Measurements from ENCODE around the gene SLC6A1. TPM values are rescaled to one million over a fixed set of nuclear protein-coding genes. Genes with fewer than 3 reads are reported as not detected.

The SLC6A1 gene
- total and polyA plus RNA-seq, 2 of the 4 experiments (the other 2 are of a cell fraction), result 0.02 TPM; not detected in 1

DNA sequence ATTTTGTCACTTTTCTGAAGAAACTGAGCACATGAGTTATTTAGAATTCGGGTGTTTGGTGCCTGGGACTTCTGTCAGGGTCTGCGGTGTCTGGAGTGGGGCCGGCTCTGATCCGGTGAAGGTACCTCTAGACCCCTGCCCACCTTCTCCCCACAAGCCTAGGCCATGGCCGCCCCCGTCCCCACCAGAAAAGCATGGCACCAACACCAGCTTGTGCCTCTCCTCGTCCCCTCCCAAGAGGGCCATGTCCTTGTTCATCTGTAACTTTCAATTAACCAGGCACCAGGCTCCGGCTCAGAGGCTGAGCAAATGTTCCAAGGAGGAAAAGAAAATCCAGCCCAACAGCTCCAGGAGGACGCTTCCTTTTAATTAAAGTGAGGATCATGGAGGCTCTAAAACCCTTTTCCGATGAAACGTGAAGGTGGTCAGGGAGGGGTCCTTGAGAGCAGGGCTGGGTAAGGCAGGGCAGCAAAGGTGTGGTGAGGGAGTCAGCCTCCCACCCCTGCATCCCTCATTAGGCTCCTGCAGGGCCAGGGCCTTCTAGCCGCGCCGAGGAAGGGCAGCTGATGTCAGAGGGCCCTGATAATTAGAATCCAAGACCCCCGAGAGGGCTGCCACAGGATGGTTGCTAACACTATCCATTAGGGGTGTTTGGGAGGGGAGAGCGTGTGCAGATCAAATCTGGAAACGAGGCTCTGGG, 62.3 kb downstream of the SLC6A1 start:
- no peak overlapping the region for H3K4ac ChIP-seq (ENCODE audit: low read depth, low read length)
- no peak overlapping the region for H4K5ac ChIP-seq (ENCODE audit: low read depth, low read length)
- TF ChIP-seq CEBPB (IDR thresholded peaks at IDR 0.05; ENCODE audit: low read depth, low read length) (no peak), BHLHE40 (IDR thresholded peaks at IDR 0.05; ENCODE audit: low read depth, low read length) (no peak), FOS (IDR thresholded peaks at IDR 0.05; ENCODE audit: low read depth, low read length) (no peak), RCOR1 (IDR thresholded peaks at IDR 0.05; ENCODE audit: insufficient replicate concordance, low read length) (no peak), NFE2L2 (IDR thresholded peaks at IDR 0.05; ENCODE audit: low read depth, low read length) (no peak), MAZ (IDR thresholded peaks at IDR 0.05; ENCODE audit: borderline replicate concordance, low read depth, low read length) (no peak), RAD21 (IDR thresholded peaks at IDR 0.05; ENCODE audit: low read length) (no peak), SMC3 (IDR thresholded peaks at IDR 0.05; ENCODE audit: low read depth, low read length) (no peak), MAFK (IDR thresholded peaks at IDR 0.05; ENCODE audit: low read depth, low read length) (no peak), RFX5 (IDR thresholded peaks at IDR 0.05; ENCODE audit: low read depth, low read length) (no peak), POLR2A (IDR thresholded peaks at IDR 0.05; ENCODE audit: low read depth, low read length) (no peak), MXI1 (IDR thresholded peaks at IDR 0.05; ENCODE audit: borderline replicate concordance, low read depth, low read length) (no peak), CHD1 (IDR thresholded peaks at IDR 0.05; ENCODE audit: low read depth, low read length) (no peak)
- TF ChIP-seq, protein P1, sequence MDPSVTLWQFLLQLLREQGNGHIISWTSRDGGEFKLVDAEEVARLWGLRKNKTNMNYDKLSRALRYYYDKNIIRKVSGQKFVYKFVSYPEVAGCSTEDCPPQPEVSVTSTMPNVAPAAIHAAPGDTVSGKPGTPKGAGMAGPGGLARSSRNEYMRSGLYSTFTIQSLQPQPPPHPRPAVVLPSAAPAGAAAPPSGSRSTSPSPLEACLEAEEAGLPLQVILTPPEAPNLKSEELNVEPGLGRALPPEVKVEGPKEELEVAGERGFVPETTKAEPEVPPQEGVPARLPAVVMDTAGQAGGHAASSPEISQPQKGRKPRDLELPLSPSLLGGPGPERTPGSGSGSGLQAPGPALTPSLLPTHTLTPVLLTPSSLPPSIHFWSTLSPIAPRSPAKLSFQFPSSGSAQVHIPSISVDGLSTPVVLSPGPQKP (IDR thresholded peaks at IDR 0.05; ENCODE audit: borderline replicate concordance, low read depth, low read length), result no peak
- TF ChIP-seq, protein P2, sequence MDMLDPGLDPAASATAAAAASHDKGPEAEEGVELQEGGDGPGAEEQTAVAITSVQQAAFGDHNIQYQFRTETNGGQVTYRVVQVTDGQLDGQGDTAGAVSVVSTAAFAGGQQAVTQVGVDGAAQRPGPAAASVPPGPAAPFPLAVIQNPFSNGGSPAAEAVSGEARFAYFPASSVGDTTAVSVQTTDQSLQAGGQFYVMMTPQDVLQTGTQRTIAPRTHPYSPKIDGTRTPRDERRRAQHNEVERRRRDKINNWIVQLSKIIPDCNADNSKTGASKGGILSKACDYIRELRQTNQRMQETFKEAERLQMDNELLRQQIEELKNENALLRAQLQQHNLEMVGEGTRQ (IDR thresholded peaks at IDR 0.05; ENCODE audit: low read depth, low read length), result no peak
- TF ChIP-seq, protein P3, sequence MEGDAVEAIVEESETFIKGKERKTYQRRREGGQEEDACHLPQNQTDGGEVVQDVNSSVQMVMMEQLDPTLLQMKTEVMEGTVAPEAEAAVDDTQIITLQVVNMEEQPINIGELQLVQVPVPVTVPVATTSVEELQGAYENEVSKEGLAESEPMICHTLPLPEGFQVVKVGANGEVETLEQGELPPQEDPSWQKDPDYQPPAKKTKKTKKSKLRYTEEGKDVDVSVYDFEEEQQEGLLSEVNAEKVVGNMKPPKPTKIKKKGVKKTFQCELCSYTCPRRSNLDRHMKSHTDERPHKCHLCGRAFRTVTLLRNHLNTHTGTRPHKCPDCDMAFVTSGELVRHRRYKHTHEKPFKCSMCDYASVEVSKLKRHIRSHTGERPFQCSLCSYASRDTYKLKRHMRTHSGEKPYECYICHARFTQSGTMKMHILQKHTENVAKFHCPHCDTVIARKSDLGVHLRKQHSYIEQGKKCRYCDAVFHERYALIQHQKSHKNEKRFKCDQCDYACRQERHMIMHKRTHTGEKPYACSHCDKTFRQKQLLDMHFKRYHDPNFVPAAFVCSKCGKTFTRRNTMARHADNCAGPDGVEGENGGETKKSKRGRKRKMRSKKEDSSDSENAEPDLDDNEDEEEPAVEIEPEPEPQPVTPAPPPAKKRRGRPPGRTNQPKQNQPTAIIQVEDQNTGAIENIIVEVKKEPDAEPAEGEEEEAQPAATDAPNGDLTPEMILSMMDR (conservative IDR thresholded peaks at IDR 0.05; ENCODE audit: low read depth, low read length), result no peak
- no peak overlapping the region for H4K8ac ChIP-seq (ENCODE audit: low read depth in 2 of 2, low read length in 2 of 2)
- no peak overlapping the region for H2AK5ac ChIP-seq (ENCODE audit: low read depth, low read length)
- no peak overlapping the region for H3K56ac ChIP-seq (ENCODE audit: extremely low read depth, insufficient read depth, low read length)
- no peak overlapping the region for H3K18ac ChIP-seq (ENCODE audit: low read depth, low read length)
- POLR2A ChIA-PET (ENCODE audit: unreplicated experiment), result no interaction called here
- WGBS, 2 experiments (ENCODE audit: extremely low coverage in 2 of 2, insufficient read length in 1 of 2), result no CpG with 5 or more reads among the region's 17 CpGs
- ATAC-seq (ENCODE audit: low read depth) (no peak), DNase-seq (no peak)
- H3K27me3 ChIP-seq (ENCODE audit: control insufficient read depth, insufficient read depth, low read length), result peaks cover 47% of the 10 kb centered on the region
- CTCF ChIA-PET, result no interaction called here
- H3K9ac ChIP-seq (ENCODE audit: low read depth, low read length), result no peak overlapping the region
- no peak overlapping the region for H2AK9ac ChIP-seq (replicated peaks; ENCODE audit: low read depth, low read length, poor library complexity)
- H2AFZ ChIP-seq (replicated peaks; ENCODE audit: low read length, poor library complexity), result no peak overlapping the region
- BruUV-seq (replicated peaks), result no TSS peak
- no peak overlapping the region for H3K4me3 ChIP-seq (ENCODE audit: insufficient read depth, low read depth, low read length)
- no peaks in the 10 kb centered on the region for H3K9me3 ChIP-seq (ENCODE audit: control insufficient read depth, insufficient read depth, low read length)
- no peak overlapping the region for H3K14ac ChIP-seq (replicated peaks; ENCODE audit: low read depth, low read length)
- no peaks in the 10 kb centered on the region for H3K4me1 ChIP-seq (ENCODE audit: control insufficient read depth, insufficient read depth, low read length)
- no peak overlapping the region for H4K91ac ChIP-seq (ENCODE audit: insufficient read depth, low read depth, low read length)
- no peaks in the 10 kb centered on the region; the same call in 1 of the 2 replicates for H3K9me1 ChIP-seq (ENCODE audit: insufficient read depth, low read length)
- H2BK120ac ChIP-seq (ENCODE audit: low read depth, low read length), result no peak overlapping the region
- dilution Hi-C loops (cut with HindIII; ENCODE audit: low sequenced_read_pairs, unreplicated experiment), result no loop called here
- H4K20me1 ChIP-seq (ENCODE audit: insufficient read depth, low read length), result no peaks in the 10 kb centered on the region
- H3K4me2 ChIP-seq (ENCODE audit: low read depth, low read length), result no peak overlapping the region
- intact Hi-C loops (cut with micrococcal nuclease), result loop anchor here (10.0 kb wide), 1 partner anchor 170 kb away; no protein-coding TSS in a partner anchor
- in situ Hi-C loops (cut with MboI; ENCODE audit: low sequenced_read_pairs), result loop anchor here (5.0 kb wide), 1 partner anchor 103 kb away; no protein-coding TSS in a partner anchor
- no peak overlapping the region for H2BK5ac ChIP-seq (ENCODE audit: low read depth, low read length, poor library complexity, severe bottlenecking)
- H3K23ac ChIP-seq (ENCODE audit: low read depth, low read length), result no peak overlapping the region
- H2BK20ac ChIP-seq (ENCODE audit: low read depth, low read length), result no peak overlapping the region
- no peaks in the 10 kb centered on the region for H3K36me3 ChIP-seq (ENCODE audit: control insufficient read depth, insufficient read depth, low read length)
- no peaks in the 10 kb centered on the region for H3K79me1 ChIP-seq (ENCODE audit: low read depth in 1 of 2, low read length in 2 of 2)
- H3K27ac ChIP-seq (ENCODE audit: insufficient read depth, low read length), result no peak overlapping the region
- H2BK15ac ChIP-seq (ENCODE audit: low read depth, low read length), result no peak overlapping the region

All from IMR-90 (cell line).